ENCODE measurements around the gene ADARB2. TPM values are rescaled to one million over a fixed set of nuclear protein-coding genes. Genes with fewer than 3 reads are reported as not detected.
A peak's percentile ranks its signal among the peaks of the same experiment; 100 is the strongest.

The ADARB2 gene
- total and polyA plus RNA-seq, 10 of the 15 experiments (the other 5 are each of a cell fraction or from before 2014, with no cell fraction given) = 0.02 to 4.1 (median 0.76) TPM

DNA sequence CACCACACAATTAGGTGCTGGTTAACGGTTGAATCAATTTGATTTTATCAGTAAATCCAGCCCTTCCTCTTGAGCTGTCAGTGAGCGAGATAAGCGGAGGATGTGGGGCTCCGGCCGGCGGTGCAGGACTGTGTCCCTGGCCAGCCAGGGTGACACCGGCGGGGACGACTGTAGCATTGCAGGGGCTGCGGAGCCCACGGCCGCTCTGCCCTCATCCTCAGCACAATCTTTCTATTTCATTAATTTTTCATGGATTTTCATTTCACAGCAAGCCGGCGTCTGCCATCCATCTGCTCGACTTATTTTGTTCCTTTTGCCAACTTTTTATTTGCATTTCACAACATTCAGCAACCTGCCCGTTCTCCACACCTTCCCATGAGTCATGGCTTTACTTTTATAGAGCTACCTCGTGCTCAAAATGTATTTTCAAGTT is 4.7 kb downstream of the ADARB2 start:
- no peaks in the 10 kb centered on the region for H4K20me1 ChIP-seq (ENCODE audit: control insufficient read depth, insufficient read depth)
- intact Hi-C loops (cut with micrococcal nuclease; ENCODE audit: unreplicated experiment) (loop anchor here (10.0 kb wide), 1 partner anchor 248 kb away; no protein-coding TSS in a partner anchor), in situ Hi-C loops (cut with MboI) (no loop called here)
- no peak overlapping the region for H3K27ac ChIP-seq (ENCODE audit: control insufficient read depth, insufficient read depth)
- H3K36me3 ChIP-seq (ENCODE audit: control insufficient read depth in 2 of 2, insufficient read depth in 2 of 2, low read length in 1 of 2) = no peaks in the 10 kb centered on the region
- peak overlapping the region; percentile 34; the same call in 1 of the 2 replicates for H3K4me2 ChIP-seq (ENCODE audit: control insufficient read depth, insufficient read depth)
- ATAC-seq (no peak), DNase-seq (ENCODE audit: low read depth, low spot score) (no peak), FAIRE-seq (no peak)
- no TSS peak for BruUV-seq (replicated peaks)
- ChIA-PET SMC1A (ENCODE audit: uncharacterized antibody, unreplicated experiment) (interaction anchor here (1.2 to 13.0 kb wide), 4 partner anchors 17 to 314 kb away, joined by 3 to 214 read pairs (median 5); no protein-coding TSS in a partner anchor), CTCF (interaction anchor here (1.3 to 9.7 kb wide), 5 partner anchors 17 to 312 kb away, joined by 3 to 113 read pairs (median 4); no protein-coding TSS in a partner anchor), RAD21 (ENCODE audit: unreplicated experiment) (interaction anchor here (1.2 to 3.1 kb wide), 4 partner anchors 17 to 312 kb away, joined by 3 to 21 read pairs (median 9); no protein-coding TSS in a partner anchor), POLR2A (interaction anchor here (0.5 to 1.1 kb wide), 4 partner anchors 22 to 683 kb away, joined by 3 to 4 read pairs (median 3); no protein-coding TSS in a partner anchor)
- no peak overlapping the region for H2AFZ ChIP-seq (ENCODE audit: control insufficient read depth, low read depth, low read length)
- TF ChIP-seq RFX5 (IDR thresholded peaks at IDR 0.05; ENCODE audit: low read depth, low read length) = no peak
- TF ChIP-seq, protein P1, sequence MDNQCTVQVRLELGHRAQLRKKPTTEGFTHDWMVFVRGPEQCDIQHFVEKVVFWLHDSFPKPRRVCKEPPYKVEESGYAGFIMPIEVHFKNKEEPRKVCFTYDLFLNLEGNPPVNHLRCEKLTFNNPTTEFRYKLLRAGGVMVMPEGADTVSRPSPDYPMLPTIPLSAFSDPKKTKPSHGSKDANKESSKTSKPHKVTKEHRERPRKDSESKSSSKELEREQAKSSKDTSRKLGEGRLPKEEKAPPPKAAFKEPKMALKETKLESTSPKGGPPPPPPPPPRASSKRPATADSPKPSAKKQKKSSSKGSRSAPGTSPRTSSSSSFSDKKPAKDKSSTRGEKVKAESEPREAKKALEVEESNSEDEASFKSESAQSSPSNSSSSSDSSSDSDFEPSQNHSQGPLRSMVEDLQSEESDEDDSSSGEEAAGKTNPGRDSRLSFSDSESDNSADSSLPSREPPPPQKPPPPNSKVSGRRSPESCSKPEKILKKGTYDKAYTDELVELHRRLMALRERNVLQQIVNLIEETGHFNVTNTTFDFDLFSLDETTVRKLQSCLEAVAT (IDR thresholded peaks at IDR 0.05) = peak; percentile 78; the same call in 1 of the 2 replicates
- H3K79me2 ChIP-seq (ENCODE audit: control insufficient read depth, insufficient read depth, low read length) = peaks cover 66% of the 10 kb centered on the region
- WGBS (ENCODE audit: insufficient coverage, insufficient replicate concordance, low lambda C conversion rate, missing lambda C conversion rate) = 62% methylated on average over 17 of the region's 17 CpGs
- no peaks in the 10 kb centered on the region for H3K9me3 ChIP-seq (replicated peaks; ENCODE audit: control insufficient read depth, insufficient read depth, low read length)
- H3K27me3 ChIP-seq (replicated peaks in 1 of 2; ENCODE audit: control insufficient read depth in 2 of 2, insufficient read depth in 2 of 2, low read length in 1 of 2) = no peaks in the 10 kb centered on the region
- H3K9ac ChIP-seq (ENCODE audit: control insufficient read depth, insufficient read depth, low read length) = no peak overlapping the region
- H3K4me1 ChIP-seq (ENCODE audit: control insufficient read depth, insufficient read depth, low read length) = no peaks in the 10 kb centered on the region
- H3K4me3 ChIP-seq = peak overlapping the region; percentile 50; the same call in 1 of the 2 replicates

DNA sequence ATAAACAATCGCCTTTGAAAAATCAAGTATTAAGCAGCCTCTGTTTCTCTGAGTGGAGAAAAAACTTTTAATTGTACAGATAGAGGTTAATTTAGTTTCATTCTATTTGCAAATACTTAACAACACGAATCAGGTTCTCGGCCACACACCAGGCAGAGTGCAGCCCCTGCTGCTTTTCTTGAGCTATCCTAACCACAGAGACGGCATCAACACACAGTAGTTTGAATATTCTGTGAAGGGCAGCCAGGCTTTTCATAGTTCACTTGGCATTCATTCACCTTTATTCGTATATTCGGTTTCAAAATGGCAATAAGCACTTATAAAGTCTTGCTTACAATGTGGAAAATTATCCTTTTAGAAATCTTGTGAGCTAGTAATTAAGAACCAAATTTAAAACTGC is 5.7 kb downstream of the ADARB2 start:
- RAD21 ChIA-PET (ENCODE audit: unreplicated experiment) = interaction anchor here (0.8 to 3.1 kb wide), 4 partner anchors 9 to 311 kb away, joined by 3 to 14 read pairs (median 6); no protein-coding TSS in a partner anchor
- WGBS (ENCODE audit: insufficient coverage, insufficient replicate concordance, low lambda C conversion rate, missing lambda C conversion rate) = 7% methylated on average over 6 of the region's 6 CpGs
- Histone ChIP-seq H3K9ac (ENCODE audit: control insufficient read depth, insufficient read depth, low read length) (no peak overlapping the region), H3K4me2 (ENCODE audit: control insufficient read depth, insufficient read depth) (peak overlapping the region; percentile 7; the same call in 1 of the 2 replicates), H3K4me1 (ENCODE audit: control insufficient read depth, insufficient read depth, low read length) (no peaks in the 10 kb centered on the region), H2AFZ (ENCODE audit: control insufficient read depth, low read depth, low read length) (no peak overlapping the region), H4K20me1 (ENCODE audit: control insufficient read depth, insufficient read depth) (no peaks in the 10 kb centered on the region), H3K4me3 (peak overlapping the region; percentile 31), H3K9me3 (replicated peaks; ENCODE audit: control insufficient read depth, insufficient read depth, low read length) (no peaks in the 10 kb centered on the region; the same call in 2 of the 3 replicates), H3K36me3 (ENCODE audit: control insufficient read depth in 2 of 2, insufficient read depth in 2 of 2, low read length in 1 of 2) (no peaks in the 10 kb centered on the region), H3K27ac (ENCODE audit: control insufficient read depth, insufficient read depth) (no peak overlapping the region), H3K27me3 (replicated peaks in 1 of 2; ENCODE audit: control insufficient read depth in 2 of 2, insufficient read depth in 2 of 2, low read length in 1 of 2) (no peaks in the 10 kb centered on the region), H3K79me2 (ENCODE audit: control insufficient read depth, insufficient read depth, low read length) (peaks cover 67% of the 10 kb centered on the region)
- CTCF ChIA-PET = interaction anchor here (0.8 to 9.7 kb wide), 4 partner anchors 16 to 311 kb away, joined by 3 to 113 read pairs (median 4); no protein-coding TSS in a partner anchor
- in situ Hi-C loops (cut with MboI) (no loop called here), intact Hi-C loops (cut with micrococcal nuclease; ENCODE audit: unreplicated experiment) (loop anchor here (10.0 kb wide), 1 partner anchor 247 kb away; no protein-coding TSS in a partner anchor)
- FAIRE-seq (no peak), DNase-seq (ENCODE audit: low read depth, low spot score) (no peak), ATAC-seq (peak; percentile 59)
- POLR2A ChIA-PET = interaction anchor here (1.0 kb wide), 1 partner anchor 9 kb away, joined by 3 read pairs; no protein-coding TSS in a partner anchor
- TF ChIP-seq ZNF24 (IDR thresholded peaks at IDR 0.05) (peak; percentile 52; the same call in 1 of the 2 replicates), RUNX3 (IDR thresholded peaks at IDR 0.05; ENCODE audit: low read length) (peak; percentile 71), KAT2A (conservative IDR thresholded peaks at IDR 0.05; ENCODE audit: control insufficient read depth, low read depth, low read length) (no peak)
- SMC1A ChIA-PET (ENCODE audit: uncharacterized antibody, unreplicated experiment) = interaction anchor here (0.6 to 13.0 kb wide), 9 partner anchors 8 to 700 kb away, joined by 3 to 214 read pairs (median 3); no protein-coding TSS in a partner anchor
- no TSS peak for BruUV-seq (replicated peaks)

Data from GM12878 (cell line).